Osteocyte (in vitro differentiated cells): Measurements from ENCODE around the gene SRXN1. TPM values are rescaled to one million over a fixed set of nuclear protein-coding genes. Genes with fewer than 3 reads are reported as not detected.
"Not testable (repeated sequence)": the region's sequence is repeated elsewhere in the genome, so short reads cannot be mapped to it uniquely, and the experiment has no call there.

Source experiments
- DNase-seq: peaks from one replicate; pipeline ENCODE4 v3.0.0; 2021; ENCODE audit warnings: mixed read lengths; ENCODE audit not compliant: unreplicated experiment; ENCODE audit errors: extremely low spot score
- H3K27ac Mint-ChIP-seq: one replicate; pipeline ENCODE4 v1.8.0; 2021; ENCODE audit warnings: mild to moderate bottlenecking, mixed read lengths; ENCODE audit not compliant: unreplicated experiment
- H3K27me3 Mint-ChIP-seq: one replicate; pipeline ENCODE4 v1.8.0; 2021; ENCODE audit warnings: mixed read lengths; ENCODE audit not compliant: unreplicated experiment
- H3K36me3 Mint-ChIP-seq: one replicate; pipeline ENCODE4 v1.8.0; 2021; ENCODE audit warnings: mixed read lengths; ENCODE audit not compliant: unreplicated experiment
- H3K4me1 Mint-ChIP-seq: one replicate; pipeline ENCODE4 v1.8.0; 2021; ENCODE audit warnings: mixed read lengths; ENCODE audit not compliant: unreplicated experiment
- H3K4me3 Mint-ChIP-seq: one replicate; pipeline ENCODE4 v1.8.0; 2021; ENCODE audit warnings: mild to moderate bottlenecking, moderate library complexity, mixed read lengths; ENCODE audit not compliant: unreplicated experiment
- H3K9me3 Mint-ChIP-seq: one replicate; pipeline ENCODE4 v1.8.0; 2021; ENCODE audit warnings: mixed read lengths; ENCODE audit not compliant: unreplicated experiment
- CTCF ChIP-seq: fragments of 200-600 bp; sonication (generic); IDR thresholded peaks from 2 replicates; pipeline ENCODE4 v1.5.0; 2021; ENCODE audit warnings: antibody characterized with exemption, mild to moderate bottlenecking, moderate library complexity
- total RNA-seq: library from RNA; stranded (reverse); gene quantifications from 2 replicates; pipeline ENCODE4 v1.2.1, GENCODE V29; 2021

Gene SRXN1
- total RNA-seq, 1 donor from 2014 or later = 14.3 TPM

- H3K9me3 Mint-ChIP-seq = no peaks in the 10 kb centered on the region
- no peak overlapping the region for H3K27ac Mint-ChIP-seq
- DNase-seq = no peak
- H3K4me3 Mint-ChIP-seq = no peak overlapping the region
- peaks cover 30% of the 10 kb centered on the region for H3K36me3 Mint-ChIP-seq
- H3K27me3 Mint-ChIP-seq = no peaks in the 10 kb centered on the region
- H3K4me1 Mint-ChIP-seq = peaks cover 6% of the 10 kb centered on the region
- TF ChIP-seq CTCF = no peak
Observed at GRCh38 chr20:646107-646867, 6.7 kb downstream of the SRXN1 start.

GRCh38 chr20:645318-646106 is 7.5 kb downstream of the SRXN1 start:
- no peak overlapping the region for H3K4me3 Mint-ChIP-seq
- H3K9me3 Mint-ChIP-seq = no peaks in the 10 kb centered on the region
- no peak overlapping the region for H3K27ac Mint-ChIP-seq
- no peaks in the 10 kb centered on the region for H3K27me3 Mint-ChIP-seq
- H3K36me3 Mint-ChIP-seq = peaks cover 26% of the 10 kb centered on the region
- DNase-seq = peak; percentile 90
- H3K4me1 Mint-ChIP-seq = peaks cover 6% of the 10 kb centered on the region
- TF ChIP-seq CTCF = peak; percentile 92

- Mint-ChIP-seq H3K36me3 (peaks cover 21% of the 10 kb centered on the region), H3K27ac (no peak overlapping the region)
- TF ChIP-seq CTCF = no peak
Observed at GRCh38 chr20:644692-645317, 8.2 kb downstream of the SRXN1 start.

GRCh38 chr20:642398-643174 is 10.4 kb downstream of the SRXN1 start:
- TF ChIP-seq CTCF = no peak
- Mint-ChIP-seq H3K27me3 (peaks cover 3% of the 10 kb centered on the region), H3K27ac (no peak overlapping the region), H3K4me1 (peaks cover 3% of the 10 kb centered on the region), H3K9me3 (no peaks in the 10 kb centered on the region), H3K4me3 (no peak overlapping the region), H3K36me3 (peaks cover 5% of the 10 kb centered on the region)
- no peak for DNase-seq

More at GRCh38 chr20:644692-645317, 8.2 kb downstream of the SRXN1 start:
- Mint-ChIP-seq H3K4me3 (no peak overlapping the region), H3K27me3 (no peaks in the 10 kb centered on the region), H3K9me3 (no peaks in the 10 kb centered on the region), H3K4me1 (peaks cover 3% of the 10 kb centered on the region)
- DNase-seq = no peak

GRCh38 chr20:642013-642397 is 11.0 kb downstream of the SRXN1 start:
- H3K36me3 Mint-ChIP-seq, H3K9me3 Mint-ChIP-seq, DNase-seq, H3K27me3 Mint-ChIP-seq, H3K27ac Mint-ChIP-seq, H3K4me1 Mint-ChIP-seq, H3K4me3 Mint-ChIP-seq: not testable (repeated sequence)
